Bronchial epithelial cell (primary cell): Measurements from ENCODE around the gene NCEH1. TPM values are rescaled to one million over a fixed set of nuclear protein-coding genes. Genes with fewer than 3 reads are reported as not detected.

Source experiments
- DNase-seq: peaks from one replicate; pipeline ENCODE4 v3.0.0-alpha.2; 2010; ENCODE audit warnings: low read depth
- FAIRE-seq: peaks from 2 replicates; lab custom pipeline; 2011; peaks lifted over from hg19 to GRCh38; lab: Jason Lieb, UNC
- H3K27me3 ChIP-seq: 2 replicates; pipeline ENCODE4 v1.5.1; 2011; ENCODE audit warnings: low read length; ENCODE audit not compliant: control insufficient read depth, insufficient read depth
- H3K36me3 ChIP-seq: 2 replicates; pipeline ENCODE4 v1.5.1; 2011; ENCODE audit warnings: low read length; ENCODE audit not compliant: control insufficient read depth, insufficient read depth
- H3K4me3 ChIP-seq: 2 replicates; pipeline ENCODE4 v1.5.1; 2011; ENCODE audit warnings: mild to moderate bottlenecking, low read depth, low read length, control low read depth
- total RNA-seq: library from RNA; depleted of rRNA; stranded (reverse); fragments of >200 nt; gene quantifications from 2 replicates; pipeline ENCODE4 v1.2.1, GENCODE V29; 2014
- TF ChIP-seq, protein P1 (sequence below): IDR thresholded peaks from 2 replicates; pipeline ENCODE4 v1.5.1; 2011; ENCODE audit warnings: mild to moderate bottlenecking, moderate library complexity, low read length, control low read depth, inconsistent platforms; ENCODE audit not compliant: insufficient read depth, severe bottlenecking

Gene NCEH1
- total RNA-seq, 1 donor from 2014 or later: 5.3 TPM

DNA sequence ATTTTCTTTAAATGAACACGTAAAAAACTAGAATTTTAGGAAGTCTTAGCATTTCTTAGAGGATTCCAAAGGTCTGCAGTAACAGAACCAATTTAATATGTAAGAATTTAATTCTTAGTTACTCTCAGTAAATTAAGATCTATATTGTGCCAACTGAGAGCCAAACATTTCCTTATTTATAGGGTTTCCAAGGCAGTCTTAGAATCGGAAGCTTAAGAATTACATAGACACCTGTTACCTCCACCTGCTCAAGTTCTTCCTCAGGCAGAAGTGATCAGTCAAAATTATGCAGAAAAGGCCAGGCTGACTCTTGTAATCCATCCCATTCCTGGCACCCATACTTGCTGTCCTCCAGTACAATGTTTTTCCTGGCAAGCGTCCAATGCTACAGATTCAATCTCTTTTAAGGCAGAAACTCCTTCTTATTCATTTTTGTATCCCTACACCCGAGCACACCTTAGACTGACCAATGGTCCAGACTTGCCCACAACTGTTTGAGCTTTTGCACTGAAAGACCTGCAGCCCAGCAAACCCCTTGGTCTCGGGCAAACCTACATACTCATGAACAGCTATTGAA is 64.3 kb downstream of the NCEH1 start:
- H3K4me3 ChIP-seq: no peak overlapping the region
- H3K27me3 ChIP-seq: no peaks in the 10 kb centered on the region
- DNase-seq (no peak), FAIRE-seq (no peak)
- H3K36me3 ChIP-seq: no peaks in the 10 kb centered on the region
- TF ChIP-seq, protein P1, sequence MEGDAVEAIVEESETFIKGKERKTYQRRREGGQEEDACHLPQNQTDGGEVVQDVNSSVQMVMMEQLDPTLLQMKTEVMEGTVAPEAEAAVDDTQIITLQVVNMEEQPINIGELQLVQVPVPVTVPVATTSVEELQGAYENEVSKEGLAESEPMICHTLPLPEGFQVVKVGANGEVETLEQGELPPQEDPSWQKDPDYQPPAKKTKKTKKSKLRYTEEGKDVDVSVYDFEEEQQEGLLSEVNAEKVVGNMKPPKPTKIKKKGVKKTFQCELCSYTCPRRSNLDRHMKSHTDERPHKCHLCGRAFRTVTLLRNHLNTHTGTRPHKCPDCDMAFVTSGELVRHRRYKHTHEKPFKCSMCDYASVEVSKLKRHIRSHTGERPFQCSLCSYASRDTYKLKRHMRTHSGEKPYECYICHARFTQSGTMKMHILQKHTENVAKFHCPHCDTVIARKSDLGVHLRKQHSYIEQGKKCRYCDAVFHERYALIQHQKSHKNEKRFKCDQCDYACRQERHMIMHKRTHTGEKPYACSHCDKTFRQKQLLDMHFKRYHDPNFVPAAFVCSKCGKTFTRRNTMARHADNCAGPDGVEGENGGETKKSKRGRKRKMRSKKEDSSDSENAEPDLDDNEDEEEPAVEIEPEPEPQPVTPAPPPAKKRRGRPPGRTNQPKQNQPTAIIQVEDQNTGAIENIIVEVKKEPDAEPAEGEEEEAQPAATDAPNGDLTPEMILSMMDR: no peak

- DNase-seq: no peak
- H3K27me3 ChIP-seq: no peaks in the 10 kb centered on the region
- H3K36me3 ChIP-seq: no peaks in the 10 kb centered on the region
- no peak for FAIRE-seq
- TF ChIP-seq, protein P1: no peak
- no peak overlapping the region for H3K4me3 ChIP-seq
These were observed 66.6 kb downstream of the NCEH1 start for GRCh38 chr3:172644258-172644657.

DNA sequence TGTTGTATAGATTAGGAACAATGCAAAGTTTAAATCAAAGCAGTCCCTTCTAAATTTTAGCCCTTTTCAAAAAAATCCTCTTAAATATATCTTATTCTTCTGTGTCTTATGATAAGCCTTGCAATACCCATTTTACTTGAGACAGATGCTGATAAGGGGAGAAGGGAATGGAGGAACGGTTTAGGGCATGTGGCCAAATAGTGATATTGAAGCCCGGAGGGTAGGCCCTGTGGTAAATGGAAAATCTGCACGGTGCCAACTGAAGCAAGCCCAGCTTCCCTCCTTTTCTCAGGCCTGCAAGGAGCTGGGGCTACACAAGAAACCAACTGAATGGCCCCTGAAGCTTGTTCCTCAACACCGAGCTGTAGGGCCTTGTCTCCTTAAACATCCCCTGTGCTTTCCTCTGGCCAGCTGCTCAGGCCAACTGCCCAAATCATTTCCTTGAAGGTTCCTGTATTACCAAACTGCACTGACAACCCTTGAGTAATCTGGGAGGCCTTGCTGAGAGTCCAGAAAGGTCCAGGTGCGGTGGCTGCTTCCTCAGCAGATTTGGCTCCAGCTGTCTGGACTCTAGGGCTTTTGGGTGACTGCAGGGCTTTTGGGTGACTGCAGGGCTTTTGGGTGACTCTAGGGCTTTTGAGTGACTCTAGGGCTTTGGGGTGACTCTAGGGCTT is 67.2 kb downstream of the NCEH1 start:
- no peaks in the 10 kb centered on the region for H3K36me3 ChIP-seq
- H3K4me3 ChIP-seq: no peak overlapping the region
- H3K27me3 ChIP-seq: no peaks in the 10 kb centered on the region
- FAIRE-seq: no peak
- no peak for DNase-seq
- TF ChIP-seq, protein P1: no peak

GRCh38 chr3:172641291-172641690 is 69.6 kb downstream of the NCEH1 start:
- Histone ChIP-seq H3K36me3 (no peaks in the 10 kb centered on the region), H3K4me3 (no peak overlapping the region), H3K27me3 (no peaks in the 10 kb centered on the region)
- TF ChIP-seq, protein P1: no peak
- DNase-seq: no peak
- no peak for FAIRE-seq

DNA sequence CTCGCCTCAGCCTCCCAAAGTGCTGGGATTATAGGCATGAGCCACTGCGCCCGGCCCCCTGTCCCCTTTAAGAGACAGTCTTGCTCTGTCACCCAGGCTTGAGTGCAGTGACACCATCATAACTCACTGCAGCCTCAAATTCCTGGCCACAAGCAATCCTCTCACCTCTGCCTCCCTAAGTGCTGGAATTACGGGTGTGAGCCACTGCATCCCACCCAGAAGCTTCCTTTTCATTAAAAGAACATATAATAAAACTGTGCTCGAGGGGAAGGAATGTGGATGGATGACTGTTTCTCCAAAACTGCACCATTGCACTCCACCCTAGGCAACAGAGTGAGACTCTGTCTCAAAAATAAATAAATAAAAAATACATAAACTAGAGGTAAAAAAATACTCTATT is 70.1 kb downstream of the NCEH1 start:
- Histone ChIP-seq H3K4me3 (no peak overlapping the region), H3K36me3 (no peaks in the 10 kb centered on the region), H3K27me3 (no peaks in the 10 kb centered on the region)
- TF ChIP-seq, protein P1: no peak
- FAIRE-seq (no peak), DNase-seq (no peak)
